ENCODE results near the gene PPP4R1.
A peak's percentile ranks its signal among the peaks of the same experiment; 100 is the strongest.

PPP4R1 gene

DNA sequence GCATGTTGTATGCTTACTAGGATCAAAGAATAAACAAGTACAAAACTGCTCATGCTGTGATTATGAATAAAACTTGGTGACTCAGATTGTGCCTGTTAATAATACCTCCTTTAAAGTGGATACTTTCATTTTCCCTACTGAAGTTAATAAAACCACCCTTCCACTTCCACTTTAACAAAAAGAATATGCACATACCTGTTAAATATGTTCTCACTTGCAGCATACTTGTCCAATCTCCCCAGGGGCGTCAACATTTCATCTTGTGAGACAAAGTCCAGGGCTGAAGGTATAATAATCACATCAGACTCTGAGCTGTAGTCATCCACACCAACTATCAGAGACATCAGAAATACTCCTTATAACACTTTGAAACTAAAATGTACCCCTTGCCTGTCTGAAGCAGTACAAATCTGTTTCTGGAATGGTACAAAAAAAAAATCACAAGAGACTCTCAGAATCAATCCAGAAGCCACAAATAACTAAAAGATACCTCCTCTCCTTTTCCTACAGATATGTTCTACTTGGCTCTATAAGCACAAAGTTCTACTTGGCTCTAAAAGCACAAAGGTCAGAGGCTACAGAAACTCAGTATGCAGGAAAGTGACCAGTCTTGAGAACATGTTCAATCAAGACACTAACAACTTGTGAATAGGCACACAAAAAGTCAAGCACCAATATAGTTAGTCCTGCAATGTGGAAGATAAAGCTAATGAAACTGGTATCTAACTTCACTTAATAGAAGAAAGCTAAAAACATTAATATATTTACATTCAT is 19.3 kb downstream of the PPP4R1 start:
- DNase-seq (ENCODE audit: low read depth, low spot score): no peak

DNA sequence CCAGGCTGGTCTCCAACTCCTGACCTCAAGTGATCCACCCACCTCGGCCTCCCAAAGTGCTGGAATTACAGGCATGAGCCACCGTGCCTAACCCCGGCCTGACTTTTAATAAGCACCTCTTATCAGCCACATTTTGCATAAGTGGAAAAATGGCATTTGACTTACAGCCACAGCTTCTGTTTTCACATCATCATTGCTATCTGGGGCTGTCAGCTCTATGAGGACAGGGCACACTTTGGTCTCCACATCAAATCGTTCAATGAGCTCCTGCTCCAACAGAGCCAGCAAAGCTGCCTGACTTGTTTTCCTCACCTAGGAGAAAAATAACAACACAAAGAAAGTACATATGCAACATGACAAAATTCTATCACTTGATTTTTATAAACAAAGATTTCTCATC is 26.4 kb downstream of the PPP4R1 start:
- no peak for DNase-seq (ENCODE audit: low read depth, low spot score)

DNA sequence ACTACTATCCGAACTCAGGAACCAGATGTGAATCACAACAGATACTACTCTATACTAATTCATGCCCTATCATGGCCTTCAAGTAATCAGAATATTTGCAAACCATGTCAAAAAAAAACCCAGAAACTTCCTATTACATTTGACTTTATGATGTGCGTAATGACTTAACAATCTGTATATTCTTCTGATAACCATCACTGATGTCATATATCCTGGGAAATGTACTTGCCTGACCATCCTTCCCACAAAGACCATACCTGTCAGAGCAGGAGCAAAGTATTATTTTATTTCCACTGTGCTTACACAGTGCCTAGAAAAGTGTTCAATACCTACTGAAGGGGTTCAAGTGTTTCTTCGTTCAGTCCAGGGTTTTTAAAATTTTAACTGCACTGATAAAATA is 27.5 kb downstream of the PPP4R1 start:
- DNase-seq (ENCODE audit: low read depth, low spot score): no peak

DNA sequence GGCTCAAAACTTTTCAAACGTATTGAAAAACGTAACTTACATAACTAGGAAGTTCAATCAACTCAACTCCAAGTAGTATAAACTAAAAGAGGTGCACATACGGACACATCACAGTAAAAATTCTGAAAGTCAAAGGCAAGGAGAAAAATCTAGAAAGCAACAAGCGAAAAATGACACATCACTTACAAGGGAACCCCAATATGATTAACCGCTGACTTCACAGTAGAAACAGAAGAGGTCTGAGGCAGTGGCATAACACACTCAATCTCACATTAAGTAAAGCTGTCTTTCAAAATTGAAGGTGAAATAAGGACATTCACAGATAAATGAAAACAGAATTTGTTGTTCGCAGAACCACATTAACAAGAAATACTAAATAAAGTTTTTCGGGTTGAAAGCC is 32.7 kb downstream of the PPP4R1 start:
- no peak for DNase-seq (ENCODE audit: low read depth, low spot score)

DNA sequence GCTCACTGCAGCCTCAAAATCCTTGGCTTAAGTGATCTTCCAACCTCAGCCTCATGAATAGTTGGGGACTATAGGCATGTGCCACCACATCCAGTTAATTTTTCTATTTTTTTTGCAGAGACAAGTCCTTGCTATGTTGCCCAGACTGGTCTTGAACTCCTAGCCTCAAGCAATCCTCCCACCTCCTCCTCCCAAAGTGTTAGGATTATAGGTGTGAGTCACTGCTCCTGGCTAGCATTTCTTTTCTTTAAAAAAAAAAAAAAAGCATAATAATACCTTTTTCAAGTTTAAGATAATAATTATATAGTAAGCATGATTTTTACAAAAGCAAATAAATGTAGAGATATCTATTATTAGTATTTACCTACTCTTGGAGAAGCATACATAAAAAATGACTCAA is 36.1 kb downstream of the PPP4R1 start:
- DNase-seq (ENCODE audit: low read depth, low spot score): no peak

DNA sequence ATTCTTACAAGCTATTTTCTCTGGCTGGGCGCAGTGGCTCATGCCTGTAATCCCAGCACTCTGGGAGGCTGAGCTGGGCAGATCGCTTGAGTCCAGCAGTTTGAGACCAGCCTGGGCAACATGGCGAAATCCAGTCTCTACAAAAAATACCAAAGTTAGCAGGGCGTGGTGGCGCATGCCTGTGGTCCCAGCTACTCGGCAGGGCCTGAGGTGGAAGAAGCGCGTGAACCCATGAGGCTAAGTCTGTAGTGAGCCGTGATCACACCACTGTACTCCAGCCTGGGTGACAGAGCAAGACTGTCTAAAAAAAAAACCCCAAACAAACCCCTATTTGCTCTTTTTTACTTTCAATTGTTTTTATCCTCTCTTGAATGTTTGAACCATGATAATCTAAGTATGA is 37.0 kb downstream of the PPP4R1 start:
- DNase-seq (ENCODE audit: low read depth, low spot score): no peak

DNA sequence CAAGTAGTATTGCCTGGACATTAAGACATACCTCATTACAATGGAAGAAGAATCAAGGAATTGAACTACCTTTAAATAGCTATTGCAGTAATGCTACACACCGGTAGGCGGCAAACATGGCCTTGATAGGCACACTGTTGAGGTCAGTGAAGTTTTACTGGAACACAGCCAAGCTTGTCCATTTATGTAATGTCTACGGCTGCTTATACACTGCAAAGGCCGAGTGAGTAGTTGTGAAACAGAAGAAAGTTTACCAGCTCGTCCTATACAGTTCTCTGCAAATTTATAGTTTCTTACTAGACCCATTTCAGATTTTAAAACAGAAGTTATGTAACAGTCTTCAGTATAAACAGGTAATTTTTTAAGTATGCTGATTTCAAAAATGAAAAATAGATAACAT is 38.8 kb downstream of the PPP4R1 start:
- peak; percentile 95 for DNase-seq (ENCODE audit: low read depth, low spot score)

DNA sequence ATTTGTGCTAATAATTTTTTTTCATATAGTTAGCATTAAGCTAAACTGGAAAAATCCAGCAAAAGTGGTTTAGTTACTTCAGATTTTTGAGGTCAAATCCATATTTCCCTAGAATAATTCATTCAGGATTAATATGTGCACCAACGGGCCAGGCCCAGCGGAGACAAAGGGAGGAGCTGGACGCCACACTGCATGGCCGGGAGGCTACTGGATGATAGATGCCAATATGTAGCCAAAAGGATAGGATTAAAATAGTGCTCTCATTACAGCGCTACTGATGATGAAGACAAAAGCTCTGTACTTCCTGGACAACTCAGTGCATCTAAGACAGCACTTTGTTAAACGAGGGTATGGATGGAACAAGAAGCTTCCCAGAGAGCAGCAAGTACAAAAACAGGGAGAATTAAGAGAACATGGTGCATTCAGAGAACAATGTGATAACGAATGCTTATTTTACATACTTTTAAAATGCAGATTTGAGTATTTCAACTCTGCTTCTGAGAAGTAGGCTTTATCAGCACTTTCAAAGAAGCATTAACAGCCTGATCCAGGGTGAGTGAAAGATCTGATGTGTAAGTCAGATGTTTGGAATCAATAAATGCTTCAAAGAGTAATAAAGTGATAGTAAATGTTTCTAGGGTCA is 39.8 kb downstream of the PPP4R1 start:
- no peak for DNase-seq (ENCODE audit: low read depth, low spot score)

DNA sequence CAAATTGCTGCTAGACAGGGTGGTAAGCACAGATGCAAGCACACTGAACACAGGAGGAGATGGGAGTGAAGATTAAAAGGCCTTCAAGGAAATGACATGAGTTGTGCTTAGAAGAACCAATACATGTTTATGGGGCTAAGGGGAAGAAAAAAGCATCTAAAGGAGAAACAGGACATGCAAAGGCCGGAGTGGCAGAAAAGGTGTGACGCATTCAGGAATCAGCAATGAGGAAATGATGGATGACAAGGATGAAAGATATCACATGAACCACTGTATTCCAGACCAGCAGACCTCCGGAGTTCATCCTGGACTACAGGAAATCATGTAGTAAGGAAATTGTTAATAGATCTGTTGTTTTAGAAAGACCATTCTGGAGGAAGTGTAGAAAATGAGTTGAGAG is 42.8 kb downstream of the PPP4R1 start:
- DNase-seq (ENCODE audit: low read depth, low spot score): no peak

DNA sequence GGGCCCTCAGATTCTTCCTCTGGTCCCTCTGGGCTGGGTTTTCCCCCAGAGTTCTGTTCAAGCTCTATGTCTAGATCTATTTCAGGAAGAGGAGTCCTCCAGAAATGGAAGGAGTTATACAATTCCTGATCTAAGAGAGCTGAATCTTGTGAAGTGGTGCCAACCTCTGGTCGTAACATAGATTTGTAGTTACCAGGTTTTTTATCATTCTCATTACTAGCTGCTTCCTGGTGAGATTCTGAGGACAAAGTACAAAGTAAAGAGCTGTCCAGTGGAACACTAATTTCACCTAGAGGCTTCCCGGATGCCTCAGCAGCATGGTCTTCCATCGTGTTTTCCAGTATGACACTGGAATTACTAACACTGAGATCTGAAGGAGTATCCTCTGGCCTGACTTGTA is 44.1 kb downstream of the PPP4R1 start:
- DNase-seq (ENCODE audit: low read depth, low spot score): no peak

DNA sequence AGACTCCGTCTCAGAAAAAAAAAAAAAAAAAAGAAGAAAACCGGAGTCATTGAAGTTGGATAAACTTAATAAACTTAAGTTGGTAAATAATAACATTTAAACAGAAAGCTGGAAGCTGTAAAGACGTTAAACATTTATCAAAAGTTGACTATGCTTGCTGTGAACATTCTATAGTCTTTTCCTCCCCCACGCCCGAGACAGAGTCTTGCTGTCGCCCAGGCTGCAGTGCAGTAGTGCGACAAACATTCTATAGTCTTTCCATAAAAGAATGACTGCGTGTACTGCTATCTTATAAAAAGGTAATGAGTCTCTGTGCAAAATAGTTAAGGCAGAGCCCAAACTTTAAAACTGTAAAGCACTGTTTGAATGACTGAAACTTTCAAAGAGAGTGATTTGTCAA is 45.2 kb downstream of the PPP4R1 start:
- no peak for DNase-seq (ENCODE audit: low read depth, low spot score)

DNA sequence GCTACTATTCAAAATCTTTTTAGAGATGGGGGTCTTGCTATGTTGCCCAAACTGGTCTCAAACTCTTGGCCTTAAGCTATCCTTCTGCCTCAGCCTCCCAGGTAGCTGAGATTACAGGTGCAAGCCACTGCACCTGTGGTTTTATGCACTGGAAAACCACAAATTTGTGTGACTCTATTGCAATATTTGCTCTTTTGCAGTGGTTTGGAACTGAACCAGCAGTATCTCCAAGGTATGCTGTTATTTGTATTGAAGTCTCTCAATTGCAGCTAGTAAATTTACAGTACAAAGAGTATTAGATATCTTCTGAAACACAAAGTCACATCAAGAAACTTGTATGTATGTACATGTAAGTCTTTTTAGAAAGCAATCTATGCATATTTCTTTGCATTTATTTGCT is 46.2 kb downstream of the PPP4R1 start:
- DNase-seq (ENCODE audit: low read depth, low spot score): no peak

DNA sequence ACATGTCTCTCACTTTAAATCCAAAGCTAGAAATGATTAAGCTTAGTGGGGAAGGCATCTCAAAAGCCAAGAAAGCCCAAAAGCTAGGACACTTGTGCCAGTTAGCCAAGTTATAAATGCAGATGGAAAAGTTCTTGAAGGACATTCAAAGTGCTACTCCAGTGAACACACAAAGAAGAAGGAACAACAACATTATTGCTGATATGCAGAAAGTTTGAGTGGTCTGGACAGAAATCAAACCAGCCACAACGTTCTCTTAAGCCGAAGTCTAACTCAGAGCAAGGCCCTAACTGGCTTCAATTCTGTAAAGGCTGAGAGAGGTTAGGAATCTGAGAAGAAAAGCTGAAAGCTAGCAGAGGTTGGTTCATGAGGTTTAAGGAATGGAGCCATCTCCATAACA is 49.0 kb downstream of the PPP4R1 start:
- DNase-seq (ENCODE audit: low read depth, low spot score): peak; percentile 19

DNA sequence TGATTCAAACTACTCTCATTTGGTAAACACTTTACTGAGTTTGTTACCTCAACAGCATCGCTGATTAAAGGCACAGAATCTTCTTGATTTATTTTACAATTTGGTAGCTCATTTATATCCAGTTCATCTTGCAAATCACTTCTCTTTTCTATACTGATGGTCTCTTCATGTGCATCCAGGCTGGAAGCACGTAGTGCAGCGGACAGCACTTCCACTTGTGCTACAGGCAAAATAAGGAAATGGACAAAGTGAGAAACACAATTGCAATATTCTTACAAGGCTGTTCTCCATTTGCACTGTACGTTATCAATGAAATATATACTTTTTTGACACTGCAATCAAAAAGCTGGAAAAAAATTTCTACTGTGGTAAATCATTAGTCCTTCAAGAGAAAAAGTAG is 51.0 kb downstream of the PPP4R1 start:
- no peak for DNase-seq (ENCODE audit: low read depth, low spot score)

DNA sequence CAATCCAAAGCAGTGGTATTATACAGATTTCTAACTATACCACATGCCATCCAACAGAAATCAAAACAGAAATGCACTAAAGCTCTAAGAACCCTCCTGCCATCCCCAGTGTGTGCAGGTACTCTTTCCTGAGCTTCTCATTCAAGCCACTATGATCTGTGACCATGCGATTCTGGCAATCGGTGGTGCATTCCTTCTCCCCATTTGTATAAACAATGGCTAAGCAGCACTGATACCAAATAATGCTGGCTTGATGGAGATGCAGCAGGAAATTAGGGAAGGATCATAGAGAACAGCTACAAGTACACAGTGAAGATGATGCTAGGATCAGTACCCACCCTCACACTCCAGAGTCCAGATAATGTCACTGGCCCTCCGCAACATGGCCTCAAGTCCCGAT is 51.8 kb downstream of the PPP4R1 start:
- no peak for DNase-seq (ENCODE audit: low read depth, low spot score)

DNA sequence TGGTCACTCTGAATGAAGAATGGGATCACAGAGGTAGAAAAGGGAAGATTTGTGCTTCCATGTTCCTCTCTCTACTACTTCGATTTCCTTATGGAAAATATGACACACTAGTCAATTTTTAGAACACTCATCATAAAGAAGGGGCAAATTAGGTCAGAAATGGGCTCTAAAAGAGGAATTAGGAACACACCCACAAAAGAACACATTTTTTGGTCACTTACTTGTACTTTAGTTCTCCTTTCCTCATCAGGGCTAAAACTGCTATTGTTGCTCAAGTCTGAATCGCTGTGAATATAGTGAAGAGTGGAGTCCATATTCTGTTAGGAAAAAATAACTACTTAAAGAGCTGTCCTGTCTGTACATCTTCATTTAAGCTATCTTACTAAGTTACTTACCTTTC is 52.6 kb downstream of the PPP4R1 start:
- no peak for DNase-seq (ENCODE audit: low read depth, low spot score)

DNA sequence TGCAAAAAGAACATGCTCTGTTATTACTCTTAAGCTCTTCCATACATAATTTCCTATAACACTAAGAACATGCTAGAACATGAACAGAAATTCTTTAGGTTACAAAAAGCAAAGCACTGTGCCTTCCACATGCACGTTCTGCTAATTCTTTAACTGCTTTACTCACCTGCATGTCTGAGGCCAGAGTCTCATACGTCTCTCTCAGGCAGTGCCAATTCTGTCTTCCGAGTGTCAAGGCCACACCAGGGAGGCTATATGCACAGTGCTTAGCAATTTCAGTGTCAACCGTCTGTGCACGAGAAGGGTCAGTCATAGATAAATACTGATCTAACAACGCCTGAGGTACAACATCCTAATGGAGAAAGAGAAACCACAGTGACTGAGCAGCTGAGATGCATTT is 55.1 kb downstream of the PPP4R1 start:
- no peak for DNase-seq (ENCODE audit: low read depth, low spot score)

DNA sequence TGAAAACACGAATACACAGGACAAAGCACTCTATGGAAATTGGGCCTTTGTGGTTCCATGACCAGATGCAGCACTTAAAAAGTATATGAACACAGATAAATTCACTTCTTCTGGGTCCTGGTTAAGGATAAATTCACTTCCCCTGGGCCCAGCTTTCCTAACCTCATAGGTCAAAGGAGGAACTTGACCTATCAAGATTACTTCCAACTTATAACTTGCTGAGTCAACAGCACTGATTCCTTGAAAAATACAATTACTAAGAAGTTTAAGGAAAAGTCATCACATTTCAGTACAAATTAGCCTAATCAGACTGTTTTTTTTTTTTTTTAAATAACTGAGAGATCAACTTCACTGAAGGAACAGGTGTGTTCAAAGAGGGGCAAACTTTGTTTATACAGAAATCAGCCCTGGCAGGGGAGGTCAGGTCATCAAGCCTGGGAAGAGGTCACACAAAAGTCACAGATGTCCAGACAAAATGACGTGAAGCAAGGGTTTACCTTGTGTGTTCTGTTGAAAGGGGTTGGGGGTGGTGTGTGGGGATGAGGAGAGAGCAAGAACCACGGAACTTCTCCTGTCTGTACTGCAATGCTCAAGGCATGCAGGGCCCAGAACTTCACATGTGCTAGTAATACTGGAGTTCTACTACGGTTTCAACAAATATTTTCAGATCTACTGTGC is 55.8 kb downstream of the PPP4R1 start:
- DNase-seq (ENCODE audit: low read depth, low spot score): no peak

DNA sequence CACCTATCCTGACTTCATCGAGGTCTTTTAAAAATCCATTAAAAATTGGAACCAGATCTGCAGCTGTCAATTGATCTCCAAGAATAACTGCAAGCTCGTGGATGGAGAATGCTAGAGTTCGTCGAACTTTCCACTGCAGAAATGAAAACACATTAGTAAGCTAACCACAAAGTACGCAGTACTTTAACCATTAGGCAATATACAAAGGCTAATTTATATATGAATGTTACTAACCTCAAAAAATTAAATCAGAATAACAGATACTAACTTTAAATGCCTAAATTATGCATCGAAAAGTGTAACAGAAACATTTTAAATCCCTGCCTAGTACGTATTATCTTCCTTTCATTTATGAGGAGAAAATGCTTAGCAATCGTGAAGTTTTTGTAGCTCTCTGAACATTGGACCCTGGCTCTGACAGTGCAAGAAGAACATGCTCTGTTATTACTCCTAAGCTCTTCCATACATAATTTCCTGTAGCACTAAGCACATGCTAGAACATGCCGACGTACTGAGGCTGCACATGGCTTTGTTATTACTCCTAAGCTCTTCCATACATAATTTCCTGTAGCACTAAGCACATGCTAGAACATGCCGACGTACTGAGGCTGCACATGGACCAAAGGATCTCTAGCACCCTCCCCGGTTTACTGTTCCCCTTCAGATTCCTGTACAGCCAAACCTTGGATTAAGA is 57.0 kb downstream of the PPP4R1 start:
- DNase-seq (ENCODE audit: low read depth, low spot score): no peak

DNA sequence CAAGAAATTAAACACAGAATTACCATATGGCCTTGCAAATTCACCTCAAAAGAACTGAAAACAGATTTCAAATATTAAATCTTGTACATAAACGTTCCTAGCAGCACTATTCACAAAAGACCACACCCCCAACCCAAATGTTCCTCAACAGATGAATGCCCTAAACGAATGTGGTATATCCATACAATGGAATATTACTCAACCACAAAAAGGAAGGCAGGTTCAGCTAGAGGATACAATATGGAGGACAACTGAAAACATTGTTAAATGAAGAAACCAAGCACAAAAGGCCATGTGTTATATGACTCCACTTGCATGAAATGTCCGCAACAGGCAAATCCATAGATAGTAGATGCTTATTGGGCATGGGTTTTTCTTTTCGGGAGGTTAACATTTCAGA is 61.7 kb downstream of the PPP4R1 start:
- no peak for DNase-seq (ENCODE audit: low read depth, low spot score)

DNA sequence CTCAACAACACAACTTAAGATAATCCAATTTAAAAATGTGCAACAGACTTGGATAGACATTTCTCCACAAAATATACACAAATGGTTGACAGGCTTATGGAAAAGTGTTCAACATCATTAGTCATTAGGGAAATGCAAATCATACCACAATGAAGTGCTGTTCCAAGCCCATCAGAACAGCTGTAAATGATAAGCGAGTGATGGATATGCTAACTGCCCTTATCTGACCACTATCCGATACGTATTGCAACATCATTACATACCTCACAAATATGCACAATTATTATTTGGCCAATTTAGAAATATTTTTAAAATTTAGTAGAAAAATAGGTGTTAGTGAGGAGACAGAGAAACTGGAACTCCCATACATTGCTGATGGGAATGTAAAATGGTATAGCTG is 62.2 kb downstream of the PPP4R1 start:
- DNase-seq (ENCODE audit: low read depth, low spot score): no peak

DNA sequence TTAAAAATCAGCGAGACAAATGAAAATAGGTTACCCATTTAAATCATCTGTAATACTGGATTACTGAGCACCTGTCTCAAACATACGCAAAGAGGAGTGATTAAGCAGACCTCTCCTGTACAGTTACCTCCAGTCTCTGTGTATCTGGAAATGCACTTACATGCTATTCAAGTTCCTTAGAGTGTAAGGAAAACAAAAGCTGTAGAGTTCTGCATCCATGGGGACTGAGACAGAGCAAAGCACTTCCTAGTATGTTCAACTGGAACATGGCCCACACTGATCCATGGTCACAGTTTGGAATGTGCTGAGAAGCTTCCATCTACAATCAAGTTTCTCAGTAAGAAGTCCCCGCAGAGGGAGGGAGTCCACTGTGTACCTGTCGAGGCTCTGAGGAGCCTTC is 63.9 kb downstream of the PPP4R1 start:
- no peak for DNase-seq (ENCODE audit: low read depth, low spot score)

DNA sequence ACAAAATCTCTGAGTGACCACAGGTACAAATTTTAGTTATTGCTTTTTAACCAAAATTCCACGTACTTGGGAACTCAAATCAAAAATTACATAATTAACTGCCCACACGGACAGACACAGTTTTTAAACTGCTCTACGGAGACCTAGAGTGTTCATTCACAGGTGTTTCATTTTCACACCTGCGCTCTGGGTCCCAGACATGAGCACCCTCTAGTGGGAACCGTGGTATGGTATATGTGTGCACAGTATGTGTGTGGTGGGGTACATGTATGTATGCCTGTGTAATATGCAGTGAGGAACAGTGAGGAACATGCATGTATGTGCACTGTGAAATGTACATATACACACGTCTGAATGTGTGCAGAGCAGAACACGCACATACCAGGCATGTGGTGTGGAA is 65.0 kb downstream of the PPP4R1 start:
- DNase-seq (ENCODE audit: low read depth, low spot score): no peak

Measured in astrocyte of the hippocampus (primary cell).